NCI-H2196 (cell line): Measurements from ENCODE around the gene CHD6.

Experiments used
- DNase-seq: peaks from one replicate; lab custom pipeline; 2025; ENCODE audit not compliant: unreplicated experiment; lab: John Stamatoyannopoulos, UW

CHD6 gene

GRCh38 chr20:41475503-41475902 is 142.7 kb downstream of the CHD6 start:
- DNase-seq, result no peak

GRCh38 chr20:41470362-41471095 is 147.6 kb downstream of the CHD6 start:
- no peak for DNase-seq

- no peak for DNase-seq
These were observed 148.3 kb downstream of the CHD6 start for GRCh38 chr20:41469868-41470267.

- no peak for DNase-seq
These were observed 149.1 kb downstream of the CHD6 start for GRCh38 chr20:41468994-41469600.

GRCh38 chr20:41467690-41468089 is 150.5 kb downstream of the CHD6 start:
- no peak for DNase-seq

- DNase-seq, result no peak
These were observed 151.0 kb downstream of the CHD6 start for GRCh38 chr20:41467220-41467619.

GRCh38 chr20:41463567-41463966 is 154.6 kb downstream of the CHD6 start:
- no peak for DNase-seq

- DNase-seq, result no peak
These were observed 155.6 kb downstream of the CHD6 start for GRCh38 chr20:41462372-41463161.

- DNase-seq, result no peak
These were observed 159.4 kb downstream of the CHD6 start for GRCh38 chr20:41458761-41459160.

- DNase-seq, result no peak
These were observed 160.9 kb downstream of the CHD6 start for GRCh38 chr20:41457173-41457857.

- DNase-seq, result no peak
These were observed 161.8 kb downstream of the CHD6 start for GRCh38 chr20:41456351-41456750.

- DNase-seq, result no peak
These were observed 163.9 kb downstream of the CHD6 start for GRCh38 chr20:41454250-41454649.

- DNase-seq, result no peak
These were observed 164.9 kb downstream of the CHD6 start for GRCh38 chr20:41453010-41453950.

- DNase-seq, result no peak
These were observed 166.0 kb downstream of the CHD6 start for GRCh38 chr20:41452226-41452625.

GRCh38 chr20:41447006-41447405 is 171.2 kb downstream of the CHD6 start:
- DNase-seq, result no peak

- DNase-seq, result no peak
These were observed 171.7 kb downstream of the CHD6 start for GRCh38 chr20:41446456-41446855.

- DNase-seq, result no peak
These were observed 173.4 kb downstream of the CHD6 start for GRCh38 chr20:41444821-41445220.

- DNase-seq, result no peak
These were observed 174.5 kb downstream of the CHD6 start for GRCh38 chr20:41443691-41444090.

GRCh38 chr20:41440882-41441281 is 177.3 kb downstream of the CHD6 start:
- DNase-seq, result no peak

- no peak for DNase-seq
These were observed 180.3 kb downstream of the CHD6 start for GRCh38 chr20:41437836-41438235.
